Aorta (tissue), 5 donors: Measurements from ENCODE around the gene CHST9. TPM values are rescaled to one million over a fixed set of nuclear protein-coding genes. Genes with fewer than 3 reads are reported as not detected.
"Not testable (repeated sequence)": the region's sequence is repeated elsewhere in the genome, so short reads cannot be mapped to it uniquely, and the experiment has no call there.

Experiments used
- ATAC-seq: fragments of 200-7000 bp; cut with Tn5 transposase; one replicate; pipeline ENCODE4 v1.9.1; 2022; ENCODE audit warnings: moderate library complexity; ENCODE audit not compliant: low FRiP score
- DNase-seq, 2 donors: peaks; one replicate each; pipeline ENCODE4 v3.0.0-alpha.2; 2020
- H3K27ac ChIP-seq, 2 donors: one replicate each; pipeline ENCODE4 v1.5.1; 2013; ENCODE audit warnings: low read length in 2 of 2, mild to moderate bottlenecking in 2 of 2, moderate library complexity in 2 of 2, control low read depth in 1 of 2, inconsistent platforms in 1 of 2, low read depth in 1 of 2
- H3K27me3 ChIP-seq, 2 donors: one replicate each; pipeline ENCODE4 v1.6.1; 2013; ENCODE audit warnings: control low read depth in 1 of 2, low read length in 1 of 2, mild to moderate bottlenecking in 1 of 2, moderate library complexity in 1 of 2; ENCODE audit not compliant: insufficient read depth in 2 of 2, control insufficient read depth in 1 of 2
- H3K36me3 ChIP-seq, 2 donors: one replicate each; pipeline ENCODE4 v1.6.1; 2013; ENCODE audit warnings: control low read depth in 1 of 2, low read length in 1 of 2, mild to moderate bottlenecking in 1 of 2; ENCODE audit not compliant: insufficient read depth in 2 of 2, control insufficient read depth in 1 of 2
- H3K4me1 ChIP-seq, 2 donors: one replicate each; pipeline ENCODE4 v1.6.1; 2013; ENCODE audit warnings: low read length in 2 of 2, control low read depth in 1 of 2, mild to moderate bottlenecking in 1 of 2, moderate library complexity in 1 of 2; ENCODE audit not compliant: insufficient read depth in 2 of 2, control insufficient read depth in 1 of 2
- H3K4me3 ChIP-seq, 2 donors: one replicate each; pipeline ENCODE4 v1.5.1; 2013; ENCODE audit warnings: low read length in 2 of 2, control low read depth in 1 of 2, mild to moderate bottlenecking in 1 of 2
- H3K9me3 ChIP-seq: one replicate; pipeline ENCODE4 v1.6.1; 2013; ENCODE audit warnings: mild to moderate bottlenecking, low read length; ENCODE audit not compliant: control insufficient read depth
- WGBS, 2 donors: extraction: QIAGEN DNeasy Blood & Tissue Kit; methylation state at CpG; one replicate each; pipeline ENCODE4 v1.1.7; 2013; 5-methylcytosine and 5-hydroxymethylcytosine counted together
- intact Hi-C, 2 donors: fragments of 100-400 bp; cut with DNase I; formaldehyde crosslinking; loops; one replicate each; pipeline versions ENCODE4 v1.14.2 to v1.15.0; 2022
- long read RNA-seq, 2 donors: library from polyadenylated mRNA; unstranded; transcript quantifications; one replicate each; pipeline ENCODE4 v2.0.0, GENCODE V29; 2020 to 2021
- polyA plus RNA-seq, 2 donors: library from polyadenylated mRNA; stranded (reverse); fragments of 200-250 nt; gene quantifications; one replicate each; pipeline ENCODE4 v1.2.3, GENCODE V29; 2013
- total RNA-seq, 2 donors: library from RNA; stranded (reverse); fragmentation: NEBNext Ultra II Directional; extraction: Animal tissue kit (Norgen Biotek cat#: 25700); gene quantifications; one replicate each; pipeline ENCODE4 v1.2.1, GENCODE V29; 2021
- donor health status: healthy with polysubstance abuse.
- donor health status: Bipolar disorder and iron deficiency.
- donor health status: DM: no; HTN: no; CAD: no.
- donor health status: DM: no; HTN: no; CAD: no.
- donor health status: DM: yes; HTN: yes; CAD: no.

The CHST9 gene
- total RNA-seq (under 1 TPM in 1 of 2 donors, not detected in 1; 0.06 TPM), polyA plus RNA-seq (not detected)
- long read RNA-seq, donor 1 = 0 reads
- long read RNA-seq, donor 2 = 0 reads

GRCh38 chr18:27185025-27185763 lies at the start of gene CHST9:
CHST9 (minus strand) TSS chr18:27185308; CDS start chr18:27142809, 42,499 bp downstream.
- Histone ChIP-seq H3K27ac (no peak within 1 kb of the TSS), H3K4me3 (no peak within 1 kb of the TSS), H3K9me3 (no peaks in the 10 kb centered on the region), H3K27me3 (no peaks in the 10 kb centered on the region), H3K4me1 (no peaks in the 10 kb centered on the region), H3K36me3 (no peaks in the 10 kb centered on the region)
- intact Hi-C loops = no loop called here
- DNase-seq (no peak), ATAC-seq (peak; percentile 22)
- WGBS, 2 donors = 3% methylated on average over 42 to 67 of the region's 67 CpGs

- H3K4me3 ChIP-seq, H3K4me1 ChIP-seq, intact Hi-C loops, H3K27ac ChIP-seq, H3K36me3 ChIP-seq, DNase-seq, H3K27me3 ChIP-seq, ATAC-seq, H3K9me3 ChIP-seq: not testable (repeated sequence)
- 76% methylated on average over 6 of the region's 6 CpGs for WGBS, 2 donors
Measured at GRCh38 chr18:27232355-27232754, 47.2 kb upstream of the CHST9 start.

GRCh38 chr18:27231671-27232070 lies 46.6 kb upstream of the CHST9 start:
- H3K27ac ChIP-seq, H3K4me3 ChIP-seq, H3K36me3 ChIP-seq, H3K9me3 ChIP-seq, H3K4me1 ChIP-seq, ATAC-seq, intact Hi-C loops, DNase-seq, H3K27me3 ChIP-seq: not testable (repeated sequence)
- WGBS, 2 donors = 51 to 74% methylated on average over 6 of the region's 6 CpGs

GRCh38 chr18:27231221-27231620 lies 46.1 kb upstream of the CHST9 start:
- H3K27ac ChIP-seq, H3K27me3 ChIP-seq, H3K4me3 ChIP-seq, H3K4me1 ChIP-seq, intact Hi-C loops, H3K9me3 ChIP-seq, ATAC-seq, H3K36me3 ChIP-seq, DNase-seq: not testable (repeated sequence)
- 73 to 75% methylated on average over 5 of the region's 5 CpGs for WGBS, 2 donors

- WGBS, 2 donors = 90 to 96% methylated on average over 1 of the region's 1 CpG
- Histone ChIP-seq H3K4me3 (no peak overlapping the region), H3K27ac (no peak overlapping the region), H3K9me3 (no peaks in the 10 kb centered on the region), H3K27me3 (no peaks in the 10 kb centered on the region), H3K4me1 (no peaks in the 10 kb centered on the region), H3K36me3 (no peaks in the 10 kb centered on the region)
- intact Hi-C loops = no loop called here
- ATAC-seq (no peak), DNase-seq (no peak)
Measured at GRCh38 chr18:27227721-27228120, 42.6 kb upstream of the CHST9 start.

GRCh38 chr18:27226556-27227075 lies 41.5 kb upstream of the CHST9 start:
- H3K4me1 ChIP-seq = no peaks in the 10 kb centered on the region
- DNase-seq (no peak), ATAC-seq (no peak)
- no peaks in the 10 kb centered on the region for H3K36me3 ChIP-seq
- no peaks in the 10 kb centered on the region for H3K27me3 ChIP-seq
- H3K9me3 ChIP-seq = no peaks in the 10 kb centered on the region
- H3K4me3 ChIP-seq = no peak overlapping the region
- 28 to 29% methylated on average over 5 of the region's 5 CpGs for WGBS, 2 donors
- intact Hi-C loops = no loop called here
- no peak overlapping the region for H3K27ac ChIP-seq

GRCh38 chr18:27225947-27226481 lies 40.9 kb upstream of the CHST9 start:
- no peak overlapping the region for H3K4me3 ChIP-seq
- H3K4me1 ChIP-seq = no peaks in the 10 kb centered on the region
- WGBS, 2 donors = 88 to 89% methylated on average over 7 of the region's 7 CpGs
- H3K9me3 ChIP-seq = no peaks in the 10 kb centered on the region
- no peaks in the 10 kb centered on the region for H3K27me3 ChIP-seq
- H3K27ac ChIP-seq = no peak overlapping the region
- intact Hi-C loops = no loop called here
- ATAC-seq (no peak), DNase-seq (no peak)
- no peaks in the 10 kb centered on the region for H3K36me3 ChIP-seq

- Histone ChIP-seq H3K9me3 (no peaks in the 10 kb centered on the region), H3K27me3 (no peaks in the 10 kb centered on the region), H3K4me1 (no peaks in the 10 kb centered on the region), H3K36me3 (no peaks in the 10 kb centered on the region), H3K27ac (no peak overlapping the region), H3K4me3 (no peak overlapping the region)
- DNase-seq = no peak
- intact Hi-C loops = no loop called here
- 19 to 22% methylated on average over 4 of the region's 4 CpGs for WGBS, 2 donors
- peak; percentile 22 for ATAC-seq
Measured at GRCh38 chr18:27223526-27224291, 38.6 kb upstream of the CHST9 start.
